HepG2 (cell line): Measurements from ENCODE around the gene WBP1. TPM values are rescaled to one million over a fixed set of nuclear protein-coding genes. Genes with fewer than 3 reads are reported as not detected.

Experiments used
- AHR ChIP-seq: IDR thresholded peaks from 2 replicates; pipeline ENCODE4 v1.6.1; 2018; ENCODE audit warnings: missing genetic modification reagents, missing compliant biosample characterization
- EED ChIP-seq: sonication (generic); formaldehyde crosslinking; IDR thresholded peaks from 2 replicates; pipeline ENCODE4 v1.5.0; 2020; ENCODE audit warnings: mild to moderate bottlenecking, missing genetic modification reagents
- ELK4 ChIP-seq: sonication (generic); formaldehyde crosslinking; IDR thresholded peaks from 2 replicates; pipeline ENCODE4 v1.9.0; 2021; ENCODE audit warnings: missing genetic modification reagents, borderline replicate concordance
- HDAC1 ChIP-seq: sonication (generic); formaldehyde crosslinking; IDR thresholded peaks from 2 replicates; pipeline ENCODE4 v1.5.1; 2020; ENCODE audit warnings: mild to moderate bottlenecking, missing genetic modification reagents
- IRX3 ChIP-seq: sonication (generic); formaldehyde crosslinking; IDR thresholded peaks from 2 replicates; pipeline ENCODE4 v1.8.1; 2023; ENCODE audit warnings: mild to moderate bottlenecking, low read depth, missing genetic modification reagents, borderline replicate concordance
- JUN ChIP-seq: sonication (generic); formaldehyde crosslinking; IDR thresholded peaks from 2 replicates; pipeline ENCODE4 v1.4.0; 2020; ENCODE audit warnings: mild to moderate bottlenecking, missing genetic modification reagents
- MXD1 ChIP-seq: sonication (generic); formaldehyde crosslinking; IDR thresholded peaks from 2 replicates; pipeline ENCODE4 v1.4.0; 2020; ENCODE audit warnings: mild to moderate bottlenecking, missing genetic modification reagents
- NFAT5 ChIP-seq: sonication (generic); formaldehyde crosslinking; IDR thresholded peaks from 2 replicates; pipeline ENCODE4 v1.4.0; 2020; ENCODE audit warnings: missing genetic modification reagents
- NFE2L1 ChIP-seq: sonication (generic); formaldehyde crosslinking; IDR thresholded peaks from 2 replicates; pipeline ENCODE4 v1.4.0; 2020; ENCODE audit warnings: missing genetic modification reagents, mild to moderate bottlenecking, borderline replicate concordance
- PBX3 ChIP-seq: sonication (generic); formaldehyde crosslinking; IDR thresholded peaks from 2 replicates; pipeline ENCODE4 v1.8.1; 2023; ENCODE audit warnings: missing genetic modification reagents, inconsistent platforms, borderline replicate concordance
- PLRG1 ChIP-seq: fragments of 450-650 bp; conservative IDR thresholded peaks from 2 replicates; pipeline ENCODE4 v1.6.1; 2016
- REXO4 ChIP-seq: sonication (generic); formaldehyde crosslinking; IDR thresholded peaks from 2 replicates; pipeline ENCODE4 v1.8.0; 2022; ENCODE audit warnings: missing genetic modification reagents, mild to moderate bottlenecking, borderline replicate concordance
- RXRA ChIP-seq: sonication (generic); formaldehyde crosslinking; IDR thresholded peaks from 2 replicates; pipeline ENCODE4 v1.5.1; 2020; ENCODE audit warnings: missing genetic modification reagents
- SUZ12 ChIP-seq: fragments of 150-350 bp; IDR thresholded peaks from 2 replicates; pipeline ENCODE4 v1.6.1; 2014; ENCODE audit warnings: low read depth, low read length
- U2AF1 ChIP-seq: fragments of 200-400 bp; formaldehyde crosslinking; optimal IDR thresholded peaks from 2 replicates; pipeline ENCODE3; 2017; ENCODE audit warnings: mild to moderate bottlenecking, low read depth, low read length
- ZMYM2 ChIP-seq: sonication (generic); formaldehyde crosslinking; IDR thresholded peaks from 2 replicates; pipeline ENCODE4 v1.8.0; 2022; ENCODE audit warnings: mild to moderate bottlenecking, missing genetic modification reagents
- ZNF709 ChIP-seq: sonication (generic); formaldehyde crosslinking; IDR thresholded peaks from 2 replicates; pipeline ENCODE4 v1.5.0; 2020; ENCODE audit warnings: mild to moderate bottlenecking, missing genetic modification reagents
- polyA plus RNA-seq, 8 experiments: library from polyadenylated mRNA; depleted of rRNA in 3 of 8; stranded (reverse) in 7 of 8; unstranded in 1 of 8; fragments of >200 nt; fragmentation: Illumina TruSeq in 4 of 8; extraction: Trizol in 4 of 8; gene quantifications; 2 replicates each; pipeline versions ENCODE4 v1.2.1 to v1.2.3, GENCODE V29; 2011 to 2016; ENCODE audit warnings: low read depth in 4 of 8, missing spikeins in 1 of 8, mixed read lengths in 1 of 8; ENCODE audit not compliant: insufficient read depth in 1 of 8
- total RNA-seq, 5 experiments: library from RNA; depleted of rRNA; stranded (reverse); fragments of >200 nt; fragmentation: Illumina TruSeq; extraction: Trizol; gene quantifications; 2 replicates each; pipeline ENCODE4 v1.2.3, GENCODE V29; 2016; ENCODE audit warnings: low read depth in 1 of 5
- TF ChIP-seq, protein P1 (sequence below): sonication (generic); formaldehyde crosslinking; IDR thresholded peaks from 2 replicates; pipeline ENCODE4 v1.8.0; 2022; ENCODE audit warnings: low read depth, missing genetic modification reagents

The WBP1 gene
- total and polyA plus RNA-seq, 2 of the 13 experiments (the other 11 are each of a cell fraction or from before 2014, with no cell fraction given), result 38.8 to 85.7 TPM

DNA sequence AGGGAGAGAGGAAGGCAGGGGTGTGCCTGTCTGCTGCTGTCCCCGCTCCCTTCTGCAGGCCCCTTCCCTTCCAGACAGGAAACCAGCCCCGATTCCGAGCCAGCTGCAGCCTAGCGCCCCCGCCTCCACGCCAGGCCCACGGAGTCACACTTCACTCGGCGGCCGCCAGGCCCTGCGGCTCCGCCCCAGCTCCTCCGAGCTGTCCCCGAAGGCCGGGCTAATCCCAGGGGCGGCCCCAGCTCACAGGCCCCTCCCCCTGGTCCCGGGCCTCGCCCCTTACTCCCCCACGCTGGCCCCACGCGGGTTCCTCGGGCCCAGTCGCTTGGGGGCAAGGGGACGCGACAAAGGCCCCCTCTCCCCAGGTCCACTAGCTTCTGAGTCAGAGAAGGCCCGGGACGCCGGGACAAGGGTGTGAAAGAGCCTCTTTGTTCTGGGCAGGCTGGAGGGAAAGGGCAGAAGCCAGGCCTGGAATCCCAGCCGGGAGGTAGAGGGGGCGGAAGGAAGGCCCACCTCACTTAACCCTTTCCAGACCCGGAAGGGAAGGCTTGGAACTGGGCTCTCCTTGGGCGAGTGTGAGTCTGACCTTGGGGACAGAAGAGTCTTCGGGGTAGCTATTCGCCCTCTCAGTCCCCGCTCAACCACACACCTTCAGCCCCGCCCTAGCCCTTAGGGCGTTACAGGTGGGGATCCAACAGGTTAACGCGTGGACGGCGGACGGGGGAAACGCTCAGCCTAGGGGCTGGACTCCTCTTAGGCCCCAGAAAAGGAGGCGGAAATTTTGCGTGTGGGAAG is 17.7 kb upstream of the WBP1 start (continued):
- TF ChIP-seq NFAT5 (CRISPR knock-in tag), result peak; percentile 60; the same call in 1 of the 2 replicates
- no peak for TF ChIP-seq PBX3 (CRISPR knock-in tag)
- peak; percentile 83 for TF ChIP-seq RXRA (CRISPR knock-in tag)
- TF ChIP-seq U2AF1, result no peak
- peak; percentile 82; the same call in 1 of the 2 replicates for TF ChIP-seq JUN (CRISPR knock-in tag)
- peak; percentile 38; the same call in 1 of the 2 replicates for TF ChIP-seq IRX3 (CRISPR knock-in tag)
- TF ChIP-seq, protein P1, sequence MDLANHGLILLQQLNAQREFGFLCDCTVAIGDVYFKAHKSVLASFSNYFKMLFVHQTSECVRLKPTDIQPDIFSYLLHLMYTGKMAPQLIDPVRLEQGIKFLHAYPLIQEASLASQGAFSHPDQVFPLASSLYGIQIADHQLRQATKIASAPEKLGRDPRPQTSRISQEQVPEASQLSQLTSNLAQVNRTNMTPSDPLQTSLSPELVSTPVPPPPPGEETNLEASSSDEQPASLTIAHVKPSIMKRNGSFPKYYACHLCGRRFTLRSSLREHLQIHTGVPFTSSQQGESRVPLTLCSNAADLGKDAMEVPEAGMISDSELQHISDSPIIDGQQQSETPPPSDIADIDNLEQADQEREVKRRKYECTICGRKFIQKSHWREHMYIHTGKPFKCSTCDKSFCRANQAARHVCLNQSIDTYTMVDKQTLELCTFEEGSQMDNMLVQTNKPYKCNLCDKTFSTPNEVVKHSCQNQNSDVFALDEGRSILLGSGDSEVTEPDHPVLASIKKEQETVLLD, result 0 out of 2 replicates have a peak, but pooled peaks have one; percentile 21
- 0 out of 2 replicates have a peak, but pooled peaks have one; percentile 17 for TF ChIP-seq NFE2L1
- no peak for TF ChIP-seq REXO4 (CRISPR knock-in tag)
- peak; percentile 95 for TF ChIP-seq ZMYM2
- no peak for TF ChIP-seq SUZ12
- TF ChIP-seq AHR (CRISPR knock-in tag), result no peak
- peak; percentile 95 for TF ChIP-seq HDAC1
- no peak; the same call in 1 of the 2 replicates for TF ChIP-seq EED (CRISPR knock-in tag)
- TF ChIP-seq ELK4 (CRISPR knock-in tag), result no peak
- peak; percentile 84 for TF ChIP-seq ZNF709 (CRISPR knock-in tag)
- peak; percentile 89 for TF ChIP-seq MXD1 (CRISPR knock-in tag)
- TF ChIP-seq PLRG1, result no peak
